GM21825 (cell line): ENCODE results near the gene GRID1.

ENCODE experiments used
- ATAC-seq: cut with Tn5 transposase; IDR thresholded peaks from one replicate; pipeline ENCODE4 v1.9.1; 2021; ENCODE audit warnings: mild to moderate bottlenecking, moderate library complexity; ENCODE audit not compliant: unreplicated experiment

Gene GRID1

DNA sequence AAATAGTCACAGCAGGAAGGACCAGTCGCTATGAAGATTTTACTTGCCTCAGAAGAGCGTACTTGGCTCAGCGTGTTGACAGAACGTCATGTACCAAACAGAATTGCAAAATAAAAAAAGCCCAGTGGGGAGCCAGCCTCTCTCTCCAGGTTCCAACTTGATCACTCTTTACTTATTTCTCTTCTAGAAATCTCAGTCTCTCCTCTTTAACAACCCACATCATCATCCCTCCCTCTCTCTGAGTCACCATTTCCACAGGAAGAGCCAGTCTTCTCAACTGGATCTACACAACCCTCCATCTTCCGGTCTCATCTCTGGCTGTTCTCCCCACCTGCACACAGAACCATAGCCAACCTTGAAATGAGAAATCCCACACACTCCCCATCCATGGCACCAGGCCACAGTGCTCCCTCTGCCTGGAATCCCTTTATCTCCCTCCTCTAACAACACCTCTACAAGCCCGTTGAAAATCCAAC lies 718.3 kb downstream of the GRID1 start:
- ATAC-seq = no peak

DNA sequence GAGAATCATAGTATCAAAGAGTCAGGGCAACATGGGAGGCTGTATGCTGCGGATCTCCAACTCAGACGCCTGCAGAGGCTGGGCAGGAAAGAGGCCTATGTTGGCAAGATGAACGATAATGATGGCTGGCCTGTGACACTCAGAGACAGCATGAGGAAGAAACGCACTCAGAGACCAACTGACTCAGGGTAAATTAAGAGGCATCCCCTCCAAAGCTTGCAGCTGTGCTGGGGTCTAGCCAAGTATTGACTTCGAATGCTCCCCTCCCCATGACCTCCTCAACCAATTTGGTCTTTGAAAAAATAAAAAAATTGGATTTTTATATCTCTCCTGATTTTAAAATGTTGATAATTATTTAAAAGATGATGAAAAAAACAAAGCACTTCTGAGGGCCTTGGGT lies 718.9 kb downstream of the GRID1 start:
- ATAC-seq = no peak

DNA sequence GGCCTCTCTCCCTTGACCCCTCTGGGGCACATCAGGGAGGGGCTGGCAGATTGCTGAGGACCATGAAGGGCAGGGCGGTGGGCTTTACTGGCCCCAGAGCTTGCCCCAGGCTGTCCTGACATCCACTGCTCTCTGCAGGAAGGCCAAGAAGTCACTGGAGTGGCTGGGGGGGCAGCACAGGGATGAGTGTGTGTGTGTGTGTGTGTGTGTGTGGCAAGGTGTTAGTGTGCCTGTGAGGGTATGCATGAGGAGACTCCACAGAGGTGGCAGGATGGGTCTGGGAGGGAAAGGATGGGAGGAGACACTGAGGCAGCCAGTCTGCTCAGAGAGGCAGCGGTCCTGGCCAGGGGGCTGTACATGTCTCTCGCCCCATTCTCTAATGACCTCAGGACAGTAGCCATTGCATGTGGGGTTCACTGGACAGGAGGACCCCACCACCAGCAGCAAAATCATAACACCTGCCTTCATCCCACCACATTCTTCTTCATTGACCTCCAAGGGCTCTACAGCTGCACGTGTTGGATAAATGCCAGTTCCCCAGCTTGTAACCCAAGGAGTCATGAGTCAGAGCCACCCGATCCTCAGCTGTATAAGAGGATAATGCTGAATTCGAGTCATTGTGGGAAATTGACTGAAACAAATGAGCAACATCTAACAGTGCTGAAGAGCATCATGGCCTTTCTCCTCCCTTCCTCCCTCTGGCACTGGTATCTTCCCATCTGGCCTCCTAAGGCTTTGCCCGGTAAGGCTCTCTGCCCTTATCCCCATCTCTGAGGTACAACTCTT lies 720.5 kb downstream of the GRID1 start:
- no peak for ATAC-seq

DNA sequence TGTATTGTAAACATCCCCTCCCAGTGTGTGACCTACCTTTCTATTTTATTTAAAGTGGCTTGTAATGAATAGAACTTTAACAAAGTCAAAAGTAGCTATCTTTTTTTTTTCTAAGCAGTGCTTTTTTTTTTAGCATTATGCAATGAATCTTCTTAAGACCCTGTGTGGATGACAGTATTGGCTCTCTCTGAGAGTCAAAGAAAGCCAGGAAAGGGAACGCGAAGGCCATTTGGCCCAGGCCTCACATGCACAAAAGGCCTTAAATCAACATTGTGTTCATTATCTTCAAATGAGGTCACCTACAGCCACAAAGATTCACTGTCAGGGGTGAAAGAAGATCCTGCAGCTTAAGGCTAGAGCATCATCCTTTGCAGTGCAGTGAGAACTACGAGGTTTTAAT lies 721.5 kb downstream of the GRID1 start:
- no peak for ATAC-seq

DNA sequence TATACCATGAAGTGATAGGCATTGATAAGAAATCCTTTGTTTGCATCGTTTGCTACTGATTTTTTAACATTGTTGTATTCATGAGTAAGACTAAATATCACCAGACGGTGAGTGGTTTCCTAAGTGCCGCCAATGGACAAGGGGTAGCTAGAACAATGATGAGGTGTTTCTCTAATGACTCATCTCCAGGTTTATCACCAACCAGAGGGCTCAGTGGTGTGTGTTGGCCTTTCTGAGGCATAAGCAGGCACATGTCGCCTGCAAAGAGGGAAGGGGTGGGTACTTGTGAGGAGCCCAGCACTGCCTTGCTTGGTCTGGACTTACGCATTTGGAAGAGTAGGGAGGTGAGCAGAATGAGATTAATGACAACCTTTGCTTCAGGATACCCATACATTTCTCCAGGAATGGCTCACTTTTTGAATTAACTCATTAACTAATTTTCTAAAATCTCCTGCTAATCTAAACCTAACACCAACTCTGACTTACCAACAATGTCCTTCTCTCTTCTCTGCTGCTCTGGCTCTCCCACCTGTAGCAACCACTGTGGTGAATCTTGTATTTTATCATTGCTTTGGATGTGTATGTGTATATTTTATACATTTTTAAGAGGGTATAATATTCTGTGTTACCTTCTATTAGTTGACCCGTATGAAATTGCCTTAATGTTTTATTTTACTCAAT lies 722.6 kb downstream of the GRID1 start:
- ATAC-seq = no peak

DNA sequence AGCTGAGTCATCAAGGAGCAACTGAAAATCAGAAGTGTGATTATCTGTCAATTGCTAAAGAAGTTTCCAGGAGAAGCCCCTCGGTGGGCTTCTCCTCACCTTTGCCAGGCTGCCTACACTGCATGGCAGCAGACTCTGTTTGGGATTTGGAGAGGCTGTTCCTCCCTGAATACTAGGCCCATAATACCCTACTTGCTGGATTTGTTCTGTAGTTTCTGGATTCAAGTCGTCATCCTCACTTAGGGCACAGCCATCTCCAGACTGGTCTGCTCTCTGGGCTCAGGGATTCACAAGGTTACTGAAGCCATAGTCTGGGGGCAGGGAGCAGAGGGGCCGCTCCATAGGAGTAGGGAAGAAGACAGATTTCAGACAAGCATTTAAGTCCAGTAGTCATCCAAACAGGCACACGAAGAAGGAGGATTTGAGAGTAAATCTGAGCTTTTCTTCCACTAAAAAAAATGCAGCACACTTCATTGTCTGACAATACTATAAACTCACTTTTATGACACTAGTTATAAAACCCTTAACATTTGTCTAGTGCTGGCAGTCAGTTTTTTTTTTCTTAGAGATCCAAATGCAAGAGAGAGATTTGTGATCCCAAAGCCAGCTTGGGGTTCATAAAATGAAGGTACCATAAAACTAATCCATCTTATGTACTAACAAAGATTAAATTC lies 723.3 kb downstream of the GRID1 start:
- ATAC-seq = no peak

DNA sequence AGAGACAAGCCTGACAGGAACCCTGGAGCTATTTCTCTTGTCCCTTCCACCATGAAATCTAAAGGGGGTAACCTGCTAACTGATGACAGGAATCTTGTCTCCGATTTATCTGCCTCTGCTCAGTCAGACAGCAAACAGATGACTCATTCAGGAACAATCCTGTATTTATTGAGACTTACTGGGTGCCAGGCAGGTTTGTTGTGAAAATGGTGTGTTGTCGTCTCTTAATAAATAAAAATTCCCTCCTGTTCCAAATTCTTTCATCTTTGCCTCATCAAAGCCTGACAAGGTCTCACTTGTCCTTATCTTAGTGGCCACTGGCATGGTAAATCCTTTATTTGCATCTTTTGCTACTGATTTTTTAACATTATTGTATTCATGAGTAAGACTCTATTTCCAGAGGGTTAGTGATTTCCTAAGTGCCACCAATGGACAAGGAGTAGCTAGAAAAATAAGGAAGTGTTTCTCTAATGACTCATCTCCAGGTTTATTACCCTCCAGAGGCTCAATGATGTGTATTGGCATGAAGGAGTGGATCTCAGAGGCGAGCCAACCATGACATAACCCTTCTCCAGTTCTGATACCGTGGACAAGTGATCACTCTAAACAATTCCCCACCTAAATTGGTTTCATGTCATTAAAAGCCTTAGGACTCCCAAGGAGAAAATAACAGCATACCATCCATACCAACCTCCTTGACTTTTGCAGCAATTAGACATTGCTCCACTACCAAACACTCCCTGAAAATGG lies 724.0 kb downstream of the GRID1 start:
- no peak for ATAC-seq

DNA sequence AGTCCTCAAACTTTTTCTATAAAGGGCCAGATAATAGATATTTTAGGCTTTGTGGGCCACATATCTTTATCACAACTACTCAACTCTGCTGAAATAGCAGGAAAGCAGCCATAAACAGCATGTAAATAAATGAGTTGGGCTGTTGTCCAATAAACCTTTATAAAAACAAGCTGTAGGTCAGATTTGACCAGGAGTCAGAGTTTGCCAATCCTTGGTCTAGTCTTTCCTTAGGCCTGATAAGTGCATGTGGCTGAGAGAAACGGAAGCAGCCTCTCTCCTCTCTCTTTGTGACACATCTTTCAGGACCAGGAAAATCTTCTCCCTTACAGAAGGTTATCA lies 724.5 kb downstream of the GRID1 start:
- ATAC-seq = no peak

DNA sequence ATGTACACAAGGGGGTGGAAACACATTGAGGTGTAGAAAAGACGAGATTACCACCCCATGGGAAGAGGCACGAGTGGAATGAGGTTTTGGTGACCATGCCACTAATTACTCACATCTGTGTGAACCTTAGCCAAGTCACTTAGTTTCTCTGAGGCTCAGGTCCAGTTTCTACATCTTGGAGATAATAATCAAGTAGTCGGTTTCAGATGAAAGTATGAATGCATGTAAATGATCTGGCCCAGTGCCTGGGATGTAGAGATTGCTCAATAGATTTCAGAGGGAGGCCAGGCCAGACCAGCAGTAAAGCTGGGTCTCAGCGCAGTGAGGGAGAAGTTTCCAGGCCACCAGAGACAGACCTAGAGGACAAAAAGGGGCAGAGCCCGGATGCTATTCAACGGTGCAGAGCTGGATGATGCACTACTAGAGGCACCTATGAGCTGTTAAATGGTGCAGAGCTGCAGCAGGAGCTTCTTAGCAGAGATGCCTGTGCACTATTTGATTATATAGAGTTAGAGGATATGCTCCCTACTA lies 725.1 kb downstream of the GRID1 start:
- no peak for ATAC-seq

DNA sequence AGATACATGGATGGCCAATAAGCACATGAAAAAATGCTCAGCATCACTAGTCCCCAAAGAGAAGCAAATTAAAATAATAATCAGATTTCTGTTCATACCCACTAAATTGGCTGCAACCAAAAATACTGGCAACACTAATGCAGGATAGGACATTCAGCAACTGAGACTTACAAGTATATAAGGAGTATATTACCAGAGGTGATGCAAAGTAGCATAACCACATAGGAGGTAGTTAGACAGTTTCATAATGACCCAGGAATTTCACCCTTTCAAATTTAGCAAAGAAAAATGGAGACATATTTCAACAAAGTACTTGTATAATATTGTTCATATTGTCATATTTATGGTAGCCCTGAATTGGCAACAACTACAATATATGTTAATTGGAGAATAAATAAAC lies 727.8 kb downstream of the GRID1 start:
- ATAC-seq = no peak

DNA sequence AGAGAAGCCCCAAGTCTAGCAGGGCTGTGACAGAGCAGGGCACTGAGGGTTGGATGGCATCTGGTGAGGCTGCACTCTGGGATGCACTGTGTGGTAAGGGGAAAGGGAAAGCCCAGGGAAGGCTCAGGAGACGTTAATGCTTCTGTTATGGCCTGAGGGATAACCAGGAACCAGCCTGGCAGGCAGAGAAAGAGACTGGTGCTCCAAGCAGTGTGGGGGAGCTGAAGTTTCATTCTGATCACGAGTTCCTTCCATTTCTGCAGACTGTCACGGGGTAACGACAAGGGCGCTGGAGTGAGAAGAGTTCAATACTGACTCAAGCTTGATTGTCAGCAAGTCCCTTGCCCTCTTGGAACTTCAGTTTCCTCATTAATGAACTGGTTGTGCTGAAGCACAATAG lies 730.9 kb downstream of the GRID1 start:
- ATAC-seq = no peak

DNA sequence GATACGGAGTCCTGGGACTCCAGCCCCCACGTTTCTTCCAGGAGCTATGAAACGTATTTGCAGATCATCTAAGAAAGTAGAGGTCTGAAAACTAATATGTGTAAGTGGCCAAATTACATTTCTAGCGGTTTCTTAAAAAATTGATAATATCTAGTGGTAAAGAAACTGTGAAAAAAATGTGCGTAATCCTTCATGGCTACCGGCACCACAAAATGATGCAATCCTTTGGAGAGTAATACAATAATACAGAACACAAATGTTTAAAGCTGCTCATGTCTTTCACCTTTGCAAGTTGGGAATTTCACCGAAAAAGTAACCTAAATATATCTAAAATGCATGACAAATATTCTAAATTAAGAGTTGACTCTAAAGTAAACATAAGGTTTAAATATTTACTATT lies 742.1 kb downstream of the GRID1 start:
- no peak for ATAC-seq

DNA sequence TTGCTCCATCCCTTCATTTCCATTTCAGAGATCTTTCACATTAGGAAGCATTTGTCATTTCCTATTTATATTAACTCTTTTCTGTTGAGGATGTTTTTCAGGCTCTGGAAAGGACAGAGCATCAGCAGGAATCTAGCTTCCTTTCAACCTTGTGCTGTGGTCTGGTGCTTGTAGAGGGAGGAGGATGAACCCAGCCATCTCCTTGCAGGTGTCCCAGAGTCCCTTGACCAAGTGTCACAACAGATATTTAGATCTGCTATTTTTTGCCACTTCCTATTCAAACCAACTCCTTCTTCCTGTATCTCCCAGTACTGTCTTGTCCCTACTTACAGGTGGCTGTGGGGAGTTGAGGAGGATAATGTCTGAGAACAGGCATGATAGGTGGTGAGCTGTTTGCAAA lies 742.8 kb downstream of the GRID1 start:
- ATAC-seq = no peak

DNA sequence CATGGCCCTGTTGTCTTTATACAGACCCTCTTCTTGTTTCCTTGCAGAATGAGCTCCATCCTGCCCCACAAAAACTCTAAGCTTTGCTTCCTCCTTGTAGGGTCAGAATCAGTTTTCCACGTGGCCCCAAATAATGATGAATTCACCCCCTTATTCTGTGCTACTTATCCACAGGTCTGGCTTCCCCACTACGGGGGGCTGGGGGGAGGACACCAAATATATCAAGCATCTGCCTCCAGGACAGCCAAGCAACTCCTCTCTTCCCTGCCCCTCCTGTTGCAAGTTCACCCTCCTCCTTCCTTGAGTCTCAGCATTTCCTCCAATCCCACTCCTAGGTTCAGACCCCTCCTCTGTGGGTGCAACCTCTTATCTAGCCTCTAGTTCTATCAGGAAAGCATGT lies 743.3 kb downstream of the GRID1 start:
- ATAC-seq = no peak

DNA sequence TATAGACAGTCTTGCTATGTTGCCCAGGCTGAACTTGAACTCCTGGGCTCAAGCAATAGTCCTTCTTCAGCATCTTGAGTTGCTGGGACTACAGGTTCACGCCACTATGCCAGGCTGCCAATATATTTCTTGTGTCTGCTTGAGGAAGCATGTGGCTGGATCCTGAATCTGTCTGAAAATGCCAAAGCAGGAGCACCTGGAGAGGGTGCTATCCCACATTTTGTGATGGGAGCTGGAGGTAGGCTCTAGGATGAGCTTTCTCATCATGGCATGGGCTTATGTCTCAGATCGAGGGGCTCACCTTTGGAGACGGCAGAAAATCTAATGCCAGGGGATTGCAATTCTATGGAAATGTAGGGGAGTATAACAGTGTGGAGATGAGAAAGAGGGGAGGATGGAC lies 744.2 kb downstream of the GRID1 start:
- ATAC-seq = no peak

DNA sequence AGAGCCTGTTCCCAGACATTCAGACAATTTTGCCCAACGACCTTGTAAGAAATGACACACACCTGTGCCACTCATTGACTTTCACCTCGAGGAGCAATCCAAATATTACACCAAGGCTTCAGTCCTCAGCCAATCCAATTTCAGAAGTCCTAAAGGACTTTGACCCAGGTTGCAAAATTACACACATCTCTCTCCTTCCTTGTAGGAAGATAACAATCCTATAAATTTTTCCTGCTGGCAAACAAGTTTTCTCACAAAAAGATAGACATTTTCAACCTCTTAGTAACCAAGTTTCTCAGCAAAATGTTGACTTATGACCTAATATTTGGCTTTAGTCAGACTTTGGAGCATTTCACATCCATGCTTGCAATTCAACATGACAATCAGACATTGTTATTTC lies 745.0 kb downstream of the GRID1 start:
- no peak for ATAC-seq

DNA sequence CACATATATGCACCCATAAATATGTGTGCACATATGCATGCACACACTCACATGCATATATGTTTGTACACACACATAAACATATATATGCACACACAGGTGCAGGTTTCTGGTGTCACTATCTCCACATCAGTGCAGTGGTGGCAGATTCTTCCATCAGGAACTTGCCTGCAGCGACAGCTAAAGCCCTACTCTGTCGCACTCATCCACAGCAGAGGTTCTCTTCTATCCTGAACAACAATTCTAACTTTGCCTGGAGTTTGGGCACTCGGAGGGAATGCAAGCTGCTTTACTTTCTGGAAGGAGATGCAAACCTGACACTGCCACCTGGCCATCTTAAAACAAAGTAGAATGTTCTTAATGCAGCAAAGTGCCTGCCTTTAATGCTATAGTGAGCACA lies 745.8 kb downstream of the GRID1 start:
- no peak for ATAC-seq

DNA sequence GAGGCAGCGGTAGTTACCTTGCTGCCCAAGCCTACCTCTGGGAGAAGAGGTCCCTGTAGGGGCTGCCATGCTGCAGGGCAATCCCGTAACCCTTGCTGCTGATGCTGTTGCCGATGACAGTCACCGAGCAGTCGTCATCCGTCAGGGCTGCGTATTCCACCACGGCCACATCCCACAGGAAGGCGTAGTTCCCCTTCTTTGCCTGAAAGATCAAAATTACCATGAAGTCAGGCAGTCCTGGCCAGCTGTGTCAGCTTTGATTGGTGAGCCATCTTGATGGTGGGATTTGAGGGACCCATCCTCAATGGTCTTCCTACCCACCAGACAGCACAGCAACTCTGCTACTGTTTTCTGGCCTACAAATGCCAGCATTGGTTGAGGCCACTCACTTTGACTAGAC lies 746.8 kb downstream of the GRID1 start:
- no peak for ATAC-seq

DNA sequence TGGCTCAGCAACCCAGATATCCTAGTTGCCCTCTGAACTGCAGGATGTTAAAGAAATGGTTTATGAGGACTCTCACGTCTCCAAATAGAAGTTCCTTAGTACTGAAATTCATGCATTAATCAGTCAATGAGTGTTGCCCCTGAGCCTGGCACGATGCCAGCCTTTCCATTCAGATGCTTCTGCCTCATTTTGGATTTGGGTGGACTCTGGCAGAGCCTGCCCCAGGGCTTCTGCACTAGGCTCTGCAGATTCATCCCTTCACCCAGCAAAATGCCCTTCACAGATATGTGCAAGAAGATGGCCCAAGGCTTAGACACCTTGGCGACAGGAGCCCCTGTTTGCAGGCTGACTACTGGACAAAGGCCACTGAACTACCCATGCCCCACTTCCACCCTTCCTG lies 747.8 kb downstream of the GRID1 start:
- ATAC-seq = no peak

DNA sequence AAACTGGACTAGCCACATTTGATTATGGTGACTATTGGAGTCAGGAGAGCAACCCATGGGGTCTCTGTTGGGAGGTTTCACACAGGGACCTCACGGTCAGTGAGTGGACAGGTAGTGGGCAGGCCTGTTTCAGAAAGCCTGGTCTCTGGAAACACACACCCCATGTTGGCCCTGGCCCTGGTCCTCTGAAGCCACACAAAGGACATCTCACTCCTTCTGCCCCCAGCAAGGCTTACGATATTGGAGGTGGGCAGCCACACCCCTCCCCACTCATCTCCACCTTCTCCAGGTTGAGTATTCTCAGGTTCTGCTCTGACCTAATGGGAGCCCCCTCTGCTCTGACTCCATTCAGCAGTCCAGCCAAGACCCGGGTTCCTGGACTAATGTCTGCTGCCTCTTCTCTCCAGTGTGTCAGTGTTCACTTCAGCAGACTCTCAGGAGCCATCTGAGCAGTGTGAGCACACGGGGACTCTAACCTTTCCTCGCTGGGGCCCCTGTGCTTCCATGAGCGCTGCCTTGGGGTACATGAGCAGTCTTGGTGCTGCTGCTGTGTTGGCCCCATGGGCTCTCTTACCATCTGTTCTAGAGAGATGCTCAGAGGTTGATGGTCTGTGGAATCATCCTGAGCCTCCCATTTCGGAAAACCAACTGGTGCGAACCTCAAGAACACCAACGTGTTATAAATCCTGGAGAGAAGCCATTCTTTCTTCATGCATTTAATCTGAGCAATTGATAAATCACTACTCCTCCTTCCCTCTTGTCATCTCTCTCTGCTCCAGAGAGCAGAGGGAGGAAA lies 748.6 kb downstream of the GRID1 start:
- ATAC-seq = no peak
